Muscle of leg (tissue), 11 donors: ENCODE results near the gene RAD1. TPM values are rescaled to one million over a fixed set of nuclear protein-coding genes. Genes with fewer than 3 reads are reported as not detected.
"Not testable (repeated sequence)": the region's sequence is repeated elsewhere in the genome, so short reads cannot be mapped to it uniquely, and the experiment has no call there.

Experiments
- DNase-seq: peaks from one replicate; pipeline ENCODE4 v3.0.0; 2013
- H3K27ac ChIP-seq: one replicate; pipeline ENCODE4 v1.5.1; 2013; ENCODE audit warnings: mild to moderate bottlenecking, low read length, control low read depth
- H3K27me3 ChIP-seq: one replicate; pipeline ENCODE4 v1.6.1; 2013; ENCODE audit warnings: low read length; ENCODE audit not compliant: control insufficient read depth, insufficient read depth
- H3K36me3 ChIP-seq: one replicate; pipeline ENCODE4 v1.6.1; 2013; ENCODE audit warnings: low read length; ENCODE audit not compliant: control insufficient read depth, insufficient read depth
- H3K4me1 ChIP-seq: one replicate; pipeline ENCODE4 v1.6.1; 2013; ENCODE audit warnings: low read length; ENCODE audit not compliant: control insufficient read depth, insufficient read depth
- H3K4me3 ChIP-seq: one replicate; pipeline ENCODE4 v1.5.1; 2013; ENCODE audit warnings: low read length, control low read depth
- H3K9me3 ChIP-seq: replicated peaks from 2 replicates; pipeline ENCODE4 v1.6.1; 2013; ENCODE audit warnings: low read depth, low read length; ENCODE audit not compliant: control insufficient read depth
- WGBS: methylation state at CpG from one replicate; pipeline ENCODE4 v1.1.5; 2013; ENCODE audit warnings: missing lambda C conversion rate; ENCODE audit not compliant: insufficient coverage; 5-methylcytosine and 5-hydroxymethylcytosine counted together
- polyA plus RNA-seq, 8 donors: library from polyadenylated mRNA; unstranded; fragments of 120-200 nt; gene quantifications; one replicate each; pipeline versions ENCODE4 v1.2.1 to v1.2.3, GENCODE V29; 2013; ENCODE audit warnings: inconsistent platforms in 1 of 8, low replicate concordance in 1 of 8; ENCODE audit not compliant: insufficient read length in 8 of 8, insufficient read depth in 1 of 8
- total RNA-seq: library from RNA; stranded (reverse); fragments of 120-200 nt; gene quantifications from one replicate; pipeline ENCODE4 v1.2.4, GENCODE V29; 2013

The RAD1 gene
- total and polyA plus RNA-seq, 9 donors: 17.4 to 25.1 (median 20.5) TPM

DNA sequence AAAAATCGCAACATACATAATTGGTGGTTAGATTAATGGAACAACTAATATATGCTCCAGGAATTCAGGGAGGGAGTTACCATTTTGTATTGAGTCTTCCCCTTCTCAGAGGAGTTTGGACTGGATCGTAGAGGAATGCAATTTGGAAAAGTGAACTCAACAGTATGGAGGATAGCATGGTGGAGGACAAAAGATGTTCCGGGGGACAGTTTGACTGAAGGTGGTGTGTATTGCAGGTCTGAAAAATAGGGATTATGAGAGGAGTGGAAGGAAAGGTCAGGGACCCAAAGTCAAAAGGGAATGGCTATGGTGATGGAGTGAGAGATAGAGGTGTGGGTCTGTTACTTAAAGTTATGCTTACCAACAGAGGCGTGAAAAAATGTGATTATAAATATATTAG lies 15.6 kb upstream of the RAD1 start:
- H3K27me3 ChIP-seq: no peaks in the 10 kb centered on the region
- peak overlapping the region; percentile 89 for H3K4me3 ChIP-seq
- H3K36me3 ChIP-seq: peaks cover 9% of the 10 kb centered on the region
- 64% methylated on average over 2 of the region's 4 CpGs for WGBS
- H3K4me1 ChIP-seq: peaks cover 3% of the 10 kb centered on the region
- no peak for DNase-seq
- no peaks in the 10 kb centered on the region for H3K9me3 ChIP-seq
- H3K27ac ChIP-seq: no peak overlapping the region

DNA sequence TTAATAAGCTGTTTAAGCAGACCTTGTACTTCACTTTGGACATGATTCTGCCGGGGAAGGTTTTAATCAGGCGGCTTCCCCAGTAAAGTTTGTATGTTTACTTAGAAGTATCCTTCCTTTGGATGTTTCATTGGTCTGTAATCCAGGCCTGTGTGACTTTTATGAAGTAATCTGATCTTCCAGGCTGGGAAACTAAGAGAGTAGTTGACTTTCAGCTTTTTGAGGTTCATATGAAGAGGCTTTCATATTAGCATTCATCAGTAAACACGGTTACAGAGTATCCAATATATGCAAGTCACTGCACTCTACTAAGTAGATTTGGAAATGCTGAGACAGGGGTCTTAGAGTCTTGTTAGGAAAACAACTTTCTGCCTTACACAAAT lies 15.1 kb upstream of the RAD1 start:
- peaks cover 11% of the 10 kb centered on the region for H3K36me3 ChIP-seq
- DNase-seq: no peak
- H3K4me3 ChIP-seq: peak overlapping the region; percentile 89
- peak overlapping the region; percentile 96 for H3K27ac ChIP-seq
- no peaks in the 10 kb centered on the region for H3K9me3 ChIP-seq
- peaks cover 3% of the 10 kb centered on the region for H3K4me1 ChIP-seq
- no peaks in the 10 kb centered on the region for H3K27me3 ChIP-seq
- no CpG with 5 or more reads among the region's 3 CpGs for WGBS

GRCh38 chr5:34929720-34930461 lies 14.6 kb upstream of the RAD1 start:
- Histone ChIP-seq H3K9me3 (no peaks in the 10 kb centered on the region), H3K4me3 (peak overlapping the region; percentile 89), H3K4me1 (peaks cover 3% of the 10 kb centered on the region), H3K27me3 (no peaks in the 10 kb centered on the region), H3K27ac (peak overlapping the region; percentile 96), H3K36me3 (peaks cover 11% of the 10 kb centered on the region)
- peak; percentile 95 for DNase-seq
- under 1% methylated on average over 69 of the region's 70 CpGs for WGBS

DNA sequence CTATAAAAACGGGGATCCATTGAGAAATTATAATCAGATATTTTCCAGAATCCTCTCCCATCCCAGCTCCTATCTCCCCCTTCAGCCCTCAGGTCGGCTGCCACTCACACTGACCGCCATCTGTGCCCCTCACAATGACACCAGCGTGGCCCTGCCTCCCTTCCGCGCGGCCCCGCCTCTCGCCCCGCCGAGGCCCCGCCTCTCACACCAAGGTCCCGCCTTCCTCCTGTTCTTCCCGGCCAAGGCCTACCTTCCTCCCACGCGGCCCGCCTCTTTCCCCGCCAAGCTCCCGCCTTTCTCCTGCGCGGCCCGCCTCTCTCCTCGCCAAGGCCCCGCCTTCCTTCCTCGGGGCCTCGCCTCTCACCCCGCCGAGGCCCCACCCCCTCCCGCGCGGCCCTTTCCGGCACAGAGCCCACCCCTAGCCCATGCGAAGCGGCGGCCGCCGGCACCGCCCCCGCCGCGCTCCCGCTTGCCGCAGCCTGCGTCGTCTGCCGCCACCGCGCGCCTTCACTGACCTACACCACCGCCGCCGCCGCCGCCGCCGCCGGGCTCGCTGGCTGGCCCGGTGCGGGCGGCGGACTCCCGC lies 13.9 kb upstream of the RAD1 start, which contains the start of gene DNAJC21:
TSS of gene DNAJC21 (plus strand) at position 426 of the 586 bp plus-strand sequence. CDS start 261 bp downstream, outside the sequence.
- DNase-seq: peak; percentile 99
- peak within 1 kb of the TSS; percentile 96 for H3K27ac ChIP-seq
- H3K4me3 ChIP-seq: peak within 1 kb of the TSS; percentile 89
- no peaks in the 10 kb centered on the region for H3K9me3 ChIP-seq
- WGBS: under 1% methylated on average over 55 of the region's 63 CpGs
- no peaks in the 10 kb centered on the region for H3K27me3 ChIP-seq
- H3K36me3 ChIP-seq: peaks cover 11% of the 10 kb centered on the region
- peaks cover 3% of the 10 kb centered on the region for H3K4me1 ChIP-seq

GRCh38 chr5:34928267-34928666 lies 13.0 kb upstream of the RAD1 start:
- no peak overlapping the region for H3K27ac ChIP-seq
- no peaks in the 10 kb centered on the region for H3K9me3 ChIP-seq
- no CpG with 5 or more reads among the region's 5 CpGs for WGBS

GRCh38 chr5:34927785-34928184 lies 12.5 kb upstream of the RAD1 start:
- no peak overlapping the region for H3K27ac ChIP-seq
- peaks cover 12% of the 10 kb centered on the region for H3K36me3 ChIP-seq
- H3K27me3 ChIP-seq: no peaks in the 10 kb centered on the region
- H3K4me1 ChIP-seq: peaks cover 3% of the 10 kb centered on the region
- no peak overlapping the region for H3K4me3 ChIP-seq
- H3K9me3 ChIP-seq: no peaks in the 10 kb centered on the region
- no peak for DNase-seq
- 96% methylated on average over 2 of the region's 5 CpGs for WGBS

More at GRCh38 chr5:34928267-34928666, 13.0 kb upstream of the RAD1 start:
- Histone ChIP-seq H3K36me3 (peaks cover 11% of the 10 kb centered on the region), H3K27me3 (no peaks in the 10 kb centered on the region), H3K4me3 (no peak overlapping the region), H3K4me1 (peaks cover 3% of the 10 kb centered on the region)
- DNase-seq: peak; percentile 4

- Histone ChIP-seq H3K9me3 (no peaks in the 10 kb centered on the region), H3K27me3 (no peaks in the 10 kb centered on the region), H3K27ac (no peak overlapping the region), H3K4me1 (peaks cover 3% of the 10 kb centered on the region), H3K36me3 (peaks cover 8% of the 10 kb centered on the region), H3K4me3 (no peak overlapping the region)
- DNase-seq: no peak
- no CpG with 5 or more reads among the region's 3 CpGs for WGBS
Measured at GRCh38 chr5:34926318-34926888, 11.1 kb upstream of the RAD1 start.

DNA sequence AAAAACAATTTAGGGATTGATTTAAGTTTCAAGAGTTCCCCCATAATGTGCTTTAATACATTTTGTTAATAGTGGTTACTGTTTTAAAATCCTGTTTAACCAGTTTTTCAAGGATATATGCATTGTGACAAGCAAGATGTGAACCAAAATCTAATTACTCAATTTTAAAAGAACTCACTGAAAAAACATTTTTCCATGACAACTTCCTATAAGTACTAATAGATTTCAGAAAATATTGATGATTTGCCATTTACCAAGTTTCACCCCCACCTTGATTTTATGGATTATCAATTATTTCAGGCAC lies 9.1 kb upstream of the RAD1 start:
- Histone ChIP-seq H3K27me3 (no peaks in the 10 kb centered on the region), H3K36me3 (peaks cover 8% of the 10 kb centered on the region), H3K4me3 (no peak overlapping the region), H3K4me1 (no peaks in the 10 kb centered on the region), H3K27ac (no peak overlapping the region), H3K9me3 (no peaks in the 10 kb centered on the region)
- no peak for DNase-seq

DNA sequence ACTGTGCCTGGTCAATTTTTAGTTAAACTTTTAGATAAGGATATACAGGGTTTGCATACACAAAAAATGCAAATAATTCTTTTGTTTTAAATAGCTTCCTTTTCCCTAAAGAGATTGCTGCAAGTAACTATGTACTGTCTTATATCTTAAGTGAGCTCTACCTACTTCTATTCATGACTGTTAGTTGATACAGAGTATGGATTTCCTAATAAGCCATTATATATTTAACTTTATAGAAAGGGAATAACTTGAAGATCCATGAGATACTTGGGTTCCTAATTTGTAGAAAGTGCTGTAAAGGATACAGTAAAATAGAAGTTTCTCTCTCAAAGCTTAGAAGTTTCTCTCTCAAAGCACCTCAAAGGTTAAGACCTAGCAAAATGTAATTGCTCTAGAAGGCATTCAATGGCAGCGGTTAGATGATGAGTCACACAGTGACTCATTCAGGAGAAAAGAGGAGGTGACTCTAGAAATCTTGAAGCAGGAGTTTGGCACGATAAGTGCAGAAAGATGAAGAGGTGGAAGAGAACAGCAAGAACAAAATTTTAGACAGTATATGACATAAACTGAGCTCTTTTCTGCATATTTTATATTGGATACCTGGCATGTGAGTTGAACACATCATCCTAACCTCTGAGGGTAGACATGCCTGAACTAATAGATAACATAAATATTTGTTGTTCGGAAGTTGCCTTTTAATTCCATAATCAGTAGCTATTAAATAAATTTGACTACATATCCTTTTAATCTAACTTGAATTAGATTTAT lies 8.6 kb upstream of the RAD1 start:
- H3K4me3 ChIP-seq: no peak overlapping the region
- H3K36me3 ChIP-seq: peaks cover 8% of the 10 kb centered on the region
- 43% methylated on average over 1 of the region's 3 CpGs for WGBS
- H3K9me3 ChIP-seq: no peaks in the 10 kb centered on the region
- H3K27ac ChIP-seq: no peak overlapping the region
- H3K27me3 ChIP-seq: no peaks in the 10 kb centered on the region
- no peak for DNase-seq
- no peaks in the 10 kb centered on the region for H3K4me1 ChIP-seq

DNA sequence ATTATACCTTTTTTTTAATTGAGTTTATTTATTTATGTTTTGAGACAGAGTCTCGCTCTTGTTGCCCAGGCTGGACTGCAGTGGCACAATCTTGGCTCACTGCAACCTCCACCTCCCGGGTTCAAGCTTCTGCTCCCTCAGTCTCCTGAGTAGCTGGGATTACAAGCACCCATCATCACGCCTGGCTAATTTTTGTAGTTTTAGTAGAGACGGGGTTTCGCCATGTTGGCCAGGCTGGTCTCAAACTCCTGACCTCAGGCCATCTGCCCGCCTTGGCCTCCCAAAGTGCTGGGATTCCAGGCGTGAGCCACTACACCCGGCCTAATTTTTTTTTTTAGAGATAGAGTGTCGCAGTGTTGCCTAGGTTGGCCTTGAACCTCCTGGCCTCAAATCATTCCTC lies 8.0 kb upstream of the RAD1 start:
- not testable (repeated sequence) for H3K36me3 ChIP-seq

More for the DNA sequence above, 8.0 kb upstream of the RAD1 start:
- not testable (repeated sequence) for H3K4me3 ChIP-seq, H3K27me3 ChIP-seq, H3K27ac ChIP-seq, H3K9me3 ChIP-seq, DNase-seq, H3K4me1 ChIP-seq
- 96% methylated on average over 8 of the region's 9 CpGs for WGBS
